ENCODE data around the gene RBM19.
"Not testable (repeated sequence)": the region's sequence is repeated elsewhere in the genome, so short reads cannot be mapped to it uniquely, and the experiment has no call there.

RBM19 gene

DNA sequence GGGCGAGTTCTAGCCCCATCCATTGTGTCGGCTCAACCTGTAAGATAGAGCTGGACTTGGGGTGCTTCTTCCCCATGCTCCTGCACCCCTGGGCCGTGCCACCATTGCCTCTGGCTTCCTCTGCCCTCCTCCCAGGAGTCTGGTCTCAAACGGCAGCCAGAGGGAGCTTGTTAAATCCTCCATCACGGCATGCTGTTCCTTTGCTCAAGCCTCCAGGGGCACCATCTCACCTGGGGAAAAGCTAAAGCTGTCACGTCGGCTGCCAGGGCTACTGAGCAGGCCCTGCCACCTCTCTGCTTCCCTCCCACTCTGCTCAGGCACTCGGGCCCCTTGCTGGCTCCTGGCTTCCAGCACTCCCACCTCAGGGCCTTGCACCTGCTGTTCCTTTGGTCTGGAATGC, 140.4 kb downstream of the RBM19 start:
- DNase-seq, result no peak

DNA sequence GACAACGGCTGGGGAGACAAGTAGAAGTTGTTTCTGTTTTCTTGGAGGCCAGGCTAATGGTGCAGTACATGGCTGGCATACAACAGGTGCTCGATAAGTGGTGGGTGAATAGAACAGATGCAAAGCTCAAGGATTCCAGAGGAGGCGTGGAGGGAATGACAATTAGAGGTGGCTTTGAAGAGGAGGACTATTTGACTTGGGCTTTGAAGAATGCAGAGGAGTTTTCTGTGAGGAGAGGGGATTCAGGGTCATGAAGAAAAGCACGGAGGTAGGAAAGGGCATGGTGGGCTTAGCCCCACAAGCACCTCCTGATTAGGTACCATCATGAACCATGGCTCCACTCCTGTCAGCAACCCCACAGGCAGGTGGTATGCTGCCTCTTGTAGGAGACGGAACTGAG, 142.3 kb downstream of the RBM19 start:
- no peak for DNase-seq

GRCh38 chr12:113823016-113823415, 143.1 kb downstream of the RBM19 start:
- no peak for DNase-seq

GRCh38 chr12:113820842-113821241, 145.3 kb downstream of the RBM19 start:
- no peak for DNase-seq

GRCh38 chr12:113820309-113820708, 145.8 kb downstream of the RBM19 start:
- no peak for DNase-seq

DNA sequence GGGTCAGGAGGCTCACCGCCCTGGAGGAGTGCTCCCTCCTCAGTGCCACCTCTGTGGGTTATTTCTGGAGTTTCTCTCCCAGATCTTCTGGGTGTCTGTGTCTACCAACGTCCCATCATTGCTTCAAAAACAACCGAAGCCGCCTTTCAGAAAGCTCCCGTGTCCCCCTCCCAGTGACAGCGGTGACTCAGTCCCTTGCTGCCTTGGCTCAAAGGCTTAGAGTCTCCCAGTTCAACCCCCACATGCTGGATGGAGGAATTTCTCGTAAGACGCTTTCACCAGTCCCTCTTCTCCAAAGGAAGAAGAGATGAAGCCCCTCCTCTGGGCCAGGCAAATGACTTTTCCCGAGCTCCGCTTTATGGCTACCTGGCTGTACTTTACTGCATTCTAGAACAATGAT, 146.6 kb downstream of the RBM19 start:
- DNase-seq, result no peak

GRCh38 chr12:113818833-113819232, 147.3 kb downstream of the RBM19 start:
- DNase-seq, result no peak

GRCh38 chr12:113818283-113818682, 147.8 kb downstream of the RBM19 start:
- no peak for DNase-seq

GRCh38 chr12:113816866-113817265, 149.3 kb downstream of the RBM19 start:
- DNase-seq, result no peak

- DNase-seq, result no peak
Observed at GRCh38 chr12:113815031-113815430, 151.1 kb downstream of the RBM19 start.

DNA sequence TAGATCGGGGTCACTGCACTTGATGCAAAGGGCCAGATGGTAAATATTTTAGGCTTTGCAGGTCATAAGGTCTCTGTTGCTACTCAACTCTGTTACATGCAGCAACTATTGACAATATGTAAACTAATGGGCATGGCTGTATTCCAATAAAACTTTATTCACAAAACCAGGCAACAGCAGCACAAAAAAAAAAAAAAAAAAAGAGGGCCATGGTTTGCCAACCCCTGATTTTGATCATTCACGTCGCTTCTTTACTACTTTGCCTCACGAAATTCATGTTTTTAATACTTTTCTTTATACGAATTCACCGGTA, 152.9 kb downstream of the RBM19 start:
- no peak for DNase-seq

DNA sequence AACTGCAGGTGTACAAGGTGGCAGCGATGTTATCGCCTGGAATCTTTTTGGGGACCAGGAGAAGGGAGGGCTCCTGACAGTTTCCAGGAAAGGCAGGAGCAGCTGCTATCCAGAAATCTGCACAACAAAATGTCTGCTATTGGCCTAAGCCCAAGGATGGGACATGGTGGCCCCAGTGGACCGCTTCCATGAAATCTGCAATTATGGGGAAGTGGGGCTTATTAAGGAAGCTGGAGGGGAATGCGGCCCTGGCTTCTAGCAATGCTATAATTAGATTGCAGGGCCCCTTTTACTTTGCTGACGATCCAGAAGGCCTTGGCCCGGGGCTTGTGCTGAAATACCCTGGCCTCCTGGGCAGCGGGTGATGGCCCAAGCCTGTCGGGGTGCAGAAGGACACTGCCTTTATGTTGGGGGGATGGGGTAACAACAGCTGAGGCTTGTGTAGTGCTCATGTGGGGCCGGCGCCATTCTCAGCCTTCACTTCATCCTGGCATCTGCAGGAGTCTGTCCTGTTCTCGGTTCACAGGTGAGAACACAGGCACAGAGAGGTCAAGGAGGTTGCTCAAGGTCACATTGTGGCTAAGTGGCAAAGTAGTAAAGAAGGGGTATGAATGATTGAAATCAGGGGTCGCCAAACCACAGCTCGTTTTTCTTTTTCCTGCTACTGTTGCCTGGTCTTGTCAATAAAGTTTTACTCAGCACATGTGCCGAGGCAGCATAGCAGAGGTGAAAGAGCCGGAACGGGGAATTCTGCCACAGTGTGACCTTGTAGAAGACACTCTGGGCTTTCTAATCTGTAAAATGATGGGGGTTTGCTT, 153.5 kb downstream of the RBM19 start:
- no peak for DNase-seq

DNA sequence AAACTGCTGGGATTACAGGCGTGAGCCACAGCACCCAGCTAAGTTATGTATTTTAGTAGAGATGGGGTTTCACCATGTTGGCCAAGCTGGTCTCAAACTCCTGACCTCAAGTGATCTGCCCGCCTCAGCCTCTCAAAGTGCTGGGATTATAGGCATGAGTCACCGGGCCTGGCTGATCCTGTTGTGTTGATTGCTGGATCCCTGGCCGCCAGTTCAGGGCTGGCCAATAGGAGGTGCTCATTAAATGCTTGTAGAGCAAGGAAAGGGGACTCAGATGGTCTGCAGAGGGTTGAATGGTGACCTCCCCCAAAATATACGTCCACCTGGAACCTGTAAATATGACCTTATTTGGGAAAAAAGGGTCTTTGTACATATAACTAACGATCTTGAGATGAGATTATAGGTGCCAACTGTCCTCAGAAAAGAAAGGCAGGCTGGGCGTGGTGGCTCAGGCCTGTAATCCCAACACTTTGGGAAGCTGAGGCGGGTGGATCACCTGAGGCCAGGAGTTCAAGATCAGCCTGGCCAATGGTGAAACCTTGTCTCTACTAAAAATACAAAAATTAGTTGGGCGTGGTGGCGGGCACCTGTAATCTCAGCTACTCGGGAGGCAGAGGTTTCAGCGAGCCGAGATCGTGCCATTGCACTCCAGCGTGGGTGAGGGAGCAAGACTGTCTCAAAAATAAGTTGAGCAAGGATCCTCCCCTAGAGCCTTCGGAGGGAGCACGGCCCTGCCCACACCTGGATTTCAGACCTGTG, 156.5 kb downstream of the RBM19 start:
- not testable (repeated sequence) for DNase-seq

- no peak for DNase-seq
Observed at GRCh38 chr12:113808095-113808951, 157.8 kb downstream of the RBM19 start.

- DNase-seq, result no peak
Observed at GRCh38 chr12:113805673-113806072, 160.5 kb downstream of the RBM19 start.

DNA sequence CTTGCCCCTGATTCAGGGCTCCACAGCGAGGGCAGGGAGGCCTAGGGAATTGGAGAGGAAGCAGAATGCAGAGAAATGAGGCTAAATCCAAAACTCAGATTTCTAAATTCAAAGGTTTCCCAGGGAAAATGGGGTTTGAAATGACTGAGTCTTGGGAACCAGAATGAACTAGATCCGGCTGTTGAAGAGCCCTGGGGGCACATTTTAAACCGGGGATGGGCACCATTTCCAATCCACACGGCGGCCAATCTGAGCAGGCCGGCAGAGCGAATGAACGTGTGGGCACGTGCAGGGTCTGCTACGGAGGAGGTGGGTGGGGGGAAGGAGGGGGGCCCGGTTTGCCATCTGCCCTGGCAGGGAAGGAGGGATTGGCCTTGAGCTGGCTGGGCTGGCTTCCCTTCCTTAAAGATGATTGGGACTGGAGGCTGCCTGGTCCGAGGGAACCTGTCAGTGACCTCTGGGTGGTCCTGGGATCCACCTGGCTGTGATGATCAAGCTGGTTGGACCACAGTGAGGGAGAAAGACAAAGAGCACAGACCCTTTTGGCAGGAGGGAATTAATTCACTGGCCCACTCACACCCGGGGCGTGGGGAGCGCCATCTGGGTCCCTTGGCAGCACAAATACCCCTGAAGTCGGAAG, 161.0 kb downstream of the RBM19 start:
- no peak for DNase-seq

- no peak for DNase-seq
Observed at GRCh38 chr12:113803759-113804140, 162.4 kb downstream of the RBM19 start.

- DNase-seq, result no peak
Observed at GRCh38 chr12:113802966-113803758, 163.0 kb downstream of the RBM19 start.

- DNase-seq, result no peak
Observed at GRCh38 chr12:113802000-113802749, 163.9 kb downstream of the RBM19 start.

DNA sequence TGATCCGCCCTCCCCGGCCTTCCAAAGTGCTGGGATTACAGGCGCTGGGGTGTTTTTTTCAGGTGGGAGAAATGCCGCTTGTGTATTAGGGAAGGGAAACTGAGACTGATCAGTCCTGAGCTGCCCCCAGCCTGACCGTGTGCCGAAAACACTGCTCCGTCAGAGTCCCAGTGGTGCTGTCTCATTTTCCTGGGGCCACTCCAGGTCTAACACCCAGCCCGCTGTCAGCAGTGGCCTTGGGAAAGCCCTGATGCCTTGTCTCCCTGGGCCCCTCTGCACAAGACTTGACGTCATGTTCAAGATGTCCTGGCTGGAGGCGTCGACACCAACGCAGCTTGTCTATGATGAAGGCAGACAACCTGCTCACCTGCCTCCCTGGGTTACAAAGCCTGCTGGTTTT, 165.9 kb downstream of the RBM19 start:
- DNase-seq, result no peak

DNA sequence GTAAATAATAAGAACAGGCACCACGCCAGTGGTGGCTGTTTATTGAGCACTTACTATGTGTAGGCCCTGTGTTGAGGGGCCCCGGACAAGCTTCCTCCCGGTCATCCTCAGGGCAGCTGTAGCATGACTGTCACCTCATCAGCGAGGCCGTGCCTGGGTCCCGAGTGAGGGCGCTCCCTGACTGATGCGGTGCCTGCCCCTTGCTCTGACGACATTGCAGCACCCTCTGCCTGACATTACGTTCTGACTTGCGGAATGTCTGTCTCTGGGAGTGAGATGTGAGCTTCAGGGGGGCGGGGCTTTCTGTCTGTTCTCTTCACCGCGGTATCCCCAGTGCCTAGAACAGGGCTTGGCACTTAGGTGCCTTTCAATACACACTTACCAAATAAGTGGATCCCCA, 167.6 kb downstream of the RBM19 start:
- no peak for DNase-seq

DNA sequence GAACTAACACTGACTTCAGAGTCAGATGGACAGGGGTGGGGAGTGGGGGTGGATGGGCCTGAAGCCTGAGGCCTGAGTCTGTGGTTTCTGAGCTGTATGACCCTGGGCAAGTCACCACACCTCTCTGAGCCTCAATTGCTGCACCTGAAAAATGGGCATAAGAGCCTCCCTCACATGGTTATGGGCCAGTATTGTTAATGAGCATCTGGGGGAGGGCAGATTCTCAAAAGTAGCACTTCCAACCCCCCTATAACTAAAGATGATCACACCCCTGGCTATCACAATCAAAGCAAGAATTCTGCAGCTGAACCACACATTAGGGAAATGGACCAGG, 168.6 kb downstream of the RBM19 start:
- DNase-seq, result no peak

All from CD4-positive, alpha-beta T cell treated with Interleukin-12 subunit alpha and Interleukin-12 subunit beta, for 1 hour (primary cell).